ENCODE data around the gene MOV10L1. TPM values are rescaled to one million over a fixed set of nuclear protein-coding genes. Genes with fewer than 3 reads are reported as not detected.
A peak's percentile ranks its signal among the peaks of the same experiment; 100 is the strongest.

Gene MOV10L1
- total RNA-seq, 1 donor from 2014 or later = 0.56 TPM

- H3K27me3 ChIP-seq (ENCODE audit: low read depth) = no peaks in the 10 kb centered on the region
- H3K4me1 ChIP-seq = no peaks in the 10 kb centered on the region
- peak in 1 of 2 donors; percentile 15 for ATAC-seq
- no peak overlapping the region for H3K27ac ChIP-seq
- DNase-seq = no peak
- no peaks in the 10 kb centered on the region for H3K9me3 ChIP-seq
- H3K36me3 ChIP-seq = no peaks in the 10 kb centered on the region
- intact Hi-C loops (cut with DNase I) = no loop called here
- TF ChIP-seq CTCF (IDR thresholded peaks at IDR 0.05) = no peak
- no peak overlapping the region for H3K4me3 ChIP-seq
Observed at GRCh38 chr22:50072714-50073538, 16.9 kb upstream of the MOV10L1 start.

GRCh38 chr22:50074056-50074455 lies 15.8 kb upstream of the MOV10L1 start:
- no peak for TF ChIP-seq CTCF (IDR thresholded peaks at IDR 0.05)
- Histone ChIP-seq H3K9me3 (no peaks in the 10 kb centered on the region), H3K27ac (no peak overlapping the region), H3K4me3 (no peak overlapping the region), H3K4me1 (no peaks in the 10 kb centered on the region), H3K27me3 (ENCODE audit: low read depth) (no peaks in the 10 kb centered on the region), H3K36me3 (no peaks in the 10 kb centered on the region)
- intact Hi-C loops (cut with DNase I) = no loop called here
- DNase-seq (no peak), ATAC-seq (no peak)

- Histone ChIP-seq H3K36me3 (no peaks in the 10 kb centered on the region), H3K27me3 (ENCODE audit: low read depth) (no peaks in the 10 kb centered on the region), H3K4me1 (no peaks in the 10 kb centered on the region), H3K4me3 (no peak overlapping the region), H3K9me3 (no peaks in the 10 kb centered on the region), H3K27ac (no peak overlapping the region)
- no peak for TF ChIP-seq CTCF (IDR thresholded peaks at IDR 0.05)
- ATAC-seq = no peak
- no peak for DNase-seq
- intact Hi-C loops (cut with DNase I) = no loop called here
Observed at GRCh38 chr22:50074551-50075530, 15.0 kb upstream of the MOV10L1 start.

GRCh38 chr22:50076646-50077535 lies 12.9 kb upstream of the MOV10L1 start:
- ATAC-seq (no peak), DNase-seq (no peak)
- Histone ChIP-seq H3K4me1 (no peaks in the 10 kb centered on the region), H3K4me3 (no peak overlapping the region), H3K27ac (no peak overlapping the region), H3K9me3 (no peaks in the 10 kb centered on the region), H3K36me3 (no peaks in the 10 kb centered on the region), H3K27me3 (ENCODE audit: low read depth) (peaks cover 5% of the 10 kb centered on the region)
- TF ChIP-seq CTCF (IDR thresholded peaks at IDR 0.05) = no peak
- intact Hi-C loops (cut with DNase I) = no loop called here

- no peaks in the 10 kb centered on the region for H3K9me3 ChIP-seq
- DNase-seq (no peak), ATAC-seq (no peak)
- H3K36me3 ChIP-seq = no peaks in the 10 kb centered on the region
- H3K4me3 ChIP-seq = no peak overlapping the region
- TF ChIP-seq CTCF (IDR thresholded peaks at IDR 0.05) = no peak
- intact Hi-C loops (cut with DNase I) = no loop called here
- H3K27me3 ChIP-seq (ENCODE audit: low read depth) = peaks cover 12% of the 10 kb centered on the region
- no peak overlapping the region for H3K27ac ChIP-seq
- no peaks in the 10 kb centered on the region for H3K4me1 ChIP-seq
Observed at GRCh38 chr22:50078246-50078645, 11.6 kb upstream of the MOV10L1 start.

Data from lower lobe of right lung (tissue), 2 donors.